ENCODE data around the gene MSN.

Gene MSN

DNA sequence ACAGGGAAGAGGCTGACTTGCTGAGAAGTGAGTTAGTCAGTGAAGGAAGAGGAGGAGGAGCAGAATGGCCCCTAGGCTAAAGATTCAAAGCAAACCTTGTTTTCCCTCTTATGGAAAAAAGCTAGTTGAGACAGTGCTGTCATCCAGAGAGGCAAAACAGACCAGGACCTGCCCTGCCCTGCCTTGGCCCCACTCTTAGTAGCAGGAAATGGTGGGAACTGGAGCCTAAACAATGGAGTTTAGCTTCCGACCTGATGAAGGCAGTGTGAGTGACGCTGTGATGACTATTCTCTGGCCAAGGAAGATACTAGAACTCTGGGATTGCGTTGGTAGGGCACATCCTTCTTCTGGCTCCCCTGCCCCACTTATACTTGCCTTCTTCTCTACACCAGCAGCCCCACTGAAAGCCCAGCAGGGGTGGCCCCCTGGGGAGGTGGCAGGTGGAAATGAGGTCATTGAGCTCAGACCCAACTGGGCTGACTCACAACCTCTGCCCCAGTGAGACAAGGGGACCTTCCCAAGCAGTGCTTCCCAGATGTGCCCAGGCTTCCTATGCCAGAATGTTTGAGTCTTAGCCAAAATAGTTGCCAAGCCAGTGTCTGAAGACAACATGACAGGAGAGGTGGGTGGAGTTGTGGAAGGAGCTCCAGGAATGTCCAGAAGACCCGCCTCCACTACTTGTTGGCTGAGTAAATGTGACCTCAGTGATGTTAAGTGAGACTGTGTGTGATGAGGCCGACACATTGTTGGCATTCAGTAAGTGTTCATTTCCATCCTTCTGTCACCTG lies 38.8 kb downstream of the MSN start:
- CTCF ChIA-PET, result interaction anchor here (0.6 kb wide), 1 partner anchor 10 kb away, joined by 3 read pairs; no protein-coding TSS in a partner anchor
- Histone ChIP-seq H3K9me3 (ENCODE audit: control insufficient read depth, insufficient read depth, low read depth, low read length) (no peaks in the 10 kb centered on the region), H3K4me3 (ENCODE audit: low read depth, low read length) (no peak overlapping the region), H3K4me1 (ENCODE audit: control insufficient read depth, insufficient read depth, low read length) (no peaks in the 10 kb centered on the region), H3K36me3 (ENCODE audit: control insufficient read depth in 2 of 2, insufficient read depth in 1 of 2, low read length in 2 of 2) (no peaks in the 10 kb centered on the region), H3K27ac (ENCODE audit: extremely low read depth, low read depth, low read length) (no peak overlapping the region)
- TF ChIP-seq ZNF133 (tag by site-specific recombination; IDR thresholded peaks at IDR 0.05) (0 out of 2 replicates have a peak, but pooled peaks have one; percentile 37), ZNF843 (tag by site-specific recombination; IDR thresholded peaks at IDR 0.05) (no peak), ZIC2 (tag by site-specific recombination; IDR thresholded peaks at IDR 0.05) (0 out of 2 replicates have a peak, but pooled peaks have one; percentile 29), GLIS2 (tag by site-specific recombination; IDR thresholded peaks at IDR 0.05) (peak; percentile 49; the same call in 1 of the 2 replicates), ZNF626 (tag by site-specific recombination; IDR thresholded peaks at IDR 0.05) (no peak), GLIS1 (tag by site-specific recombination; IDR thresholded peaks at IDR 0.05) (peak; percentile 85)
- TF ChIP-seq, protein P1, sequence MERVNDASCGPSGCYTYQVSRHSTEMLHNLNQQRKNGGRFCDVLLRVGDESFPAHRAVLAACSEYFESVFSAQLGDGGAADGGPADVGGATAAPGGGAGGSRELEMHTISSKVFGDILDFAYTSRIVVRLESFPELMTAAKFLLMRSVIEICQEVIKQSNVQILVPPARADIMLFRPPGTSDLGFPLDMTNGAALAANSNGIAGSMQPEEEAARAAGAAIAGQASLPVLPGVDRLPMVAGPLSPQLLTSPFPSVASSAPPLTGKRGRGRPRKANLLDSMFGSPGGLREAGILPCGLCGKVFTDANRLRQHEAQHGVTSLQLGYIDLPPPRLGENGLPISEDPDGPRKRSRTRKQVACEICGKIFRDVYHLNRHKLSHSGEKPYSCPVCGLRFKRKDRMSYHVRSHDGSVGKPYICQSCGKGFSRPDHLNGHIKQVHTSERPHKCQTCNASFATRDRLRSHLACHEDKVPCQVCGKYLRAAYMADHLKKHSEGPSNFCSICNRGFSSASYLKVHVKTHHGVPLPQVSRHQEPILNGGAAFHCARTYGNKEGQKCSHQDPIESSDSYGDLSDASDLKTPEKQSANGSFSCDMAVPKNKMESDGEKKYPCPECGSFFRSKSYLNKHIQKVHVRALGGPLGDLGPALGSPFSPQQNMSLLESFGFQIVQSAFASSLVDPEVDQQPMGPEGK (tag by site-specific recombination; IDR thresholded peaks at IDR 0.05), result 0 out of 2 replicates have a peak, but pooled peaks have one; percentile 18
- TF ChIP-seq, protein P2, sequence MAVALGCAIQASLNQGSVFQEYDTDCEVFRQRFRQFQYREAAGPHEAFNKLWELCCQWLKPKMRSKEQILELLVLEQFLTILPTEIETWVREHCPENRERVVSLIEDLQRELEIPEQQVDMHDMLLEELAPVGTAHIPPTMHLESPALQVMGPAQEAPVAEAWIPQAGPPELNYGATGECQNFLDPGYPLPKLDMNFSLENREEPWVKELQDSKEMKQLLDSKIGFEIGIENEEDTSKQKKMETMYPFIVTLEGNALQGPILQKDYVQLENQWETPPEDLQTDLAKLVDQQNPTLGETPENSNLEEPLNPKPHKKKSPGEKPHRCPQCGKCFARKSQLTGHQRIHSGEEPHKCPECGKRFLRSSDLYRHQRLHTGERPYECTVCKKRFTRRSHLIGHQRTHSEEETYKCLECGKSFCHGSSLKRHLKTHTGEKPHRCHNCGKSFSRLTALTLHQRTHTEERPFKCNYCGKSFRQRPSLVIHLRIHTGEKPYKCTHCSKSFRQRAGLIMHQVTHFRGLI (tag by site-specific recombination; IDR thresholded peaks at IDR 0.05), result peak; percentile 92
- TF ChIP-seq, protein P3, sequence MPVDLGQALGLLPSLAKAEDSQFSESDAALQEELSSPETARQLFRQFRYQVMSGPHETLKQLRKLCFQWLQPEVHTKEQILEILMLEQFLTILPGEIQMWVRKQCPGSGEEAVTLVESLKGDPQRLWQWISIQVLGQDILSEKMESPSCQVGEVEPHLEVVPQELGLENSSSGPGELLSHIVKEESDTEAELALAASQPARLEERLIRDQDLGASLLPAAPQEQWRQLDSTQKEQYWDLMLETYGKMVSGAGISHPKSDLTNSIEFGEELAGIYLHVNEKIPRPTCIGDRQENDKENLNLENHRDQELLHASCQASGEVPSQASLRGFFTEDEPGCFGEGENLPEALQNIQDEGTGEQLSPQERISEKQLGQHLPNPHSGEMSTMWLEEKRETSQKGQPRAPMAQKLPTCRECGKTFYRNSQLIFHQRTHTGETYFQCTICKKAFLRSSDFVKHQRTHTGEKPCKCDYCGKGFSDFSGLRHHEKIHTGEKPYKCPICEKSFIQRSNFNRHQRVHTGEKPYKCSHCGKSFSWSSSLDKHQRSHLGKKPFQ (tag by site-specific recombination; IDR thresholded peaks at IDR 0.05), result peak; percentile 33; the same call in 1 of the 2 replicates
- POLR2A ChIA-PET, result interaction anchor here (0.7 kb wide), 1 partner anchor 8 kb away, joined by 3 read pairs; no protein-coding TSS in a partner anchor

DNA sequence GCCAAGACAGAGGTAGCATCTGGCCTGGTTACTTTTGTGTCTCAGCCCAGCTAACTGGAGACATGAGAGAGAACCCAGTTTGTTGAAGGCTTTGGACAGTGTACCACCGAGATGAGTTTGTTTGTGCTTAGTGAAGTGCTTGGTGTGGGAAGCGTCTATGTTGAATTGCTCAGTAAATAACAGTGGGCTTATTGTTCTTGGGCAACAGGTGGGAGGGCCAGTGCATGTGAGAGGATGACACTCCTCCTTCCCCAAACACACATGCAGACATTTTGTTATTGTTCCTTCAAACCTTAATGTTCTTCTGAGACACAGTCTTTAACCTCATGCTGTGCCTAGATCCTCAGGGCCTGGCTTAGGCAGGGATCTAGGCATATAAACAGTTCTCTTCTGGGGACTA lies 39.7 kb downstream of the MSN start:
- POLR2A ChIA-PET, result interaction anchor here (0.7 kb wide), 1 partner anchor 9 kb away, joined by 3 read pairs; no protein-coding TSS in a partner anchor
- Histone ChIP-seq H3K27ac (ENCODE audit: extremely low read depth, low read depth, low read length) (no peak overlapping the region), H3K4me3 (ENCODE audit: low read depth, low read length) (no peak overlapping the region), H3K9me3 (ENCODE audit: control insufficient read depth, insufficient read depth, low read depth, low read length) (no peaks in the 10 kb centered on the region; the same call in 1 of the 2 replicates), H3K36me3 (ENCODE audit: control insufficient read depth in 2 of 2, insufficient read depth in 1 of 2, low read length in 2 of 2) (no peaks in the 10 kb centered on the region), H3K4me1 (ENCODE audit: control insufficient read depth, insufficient read depth, low read length) (no peaks in the 10 kb centered on the region)
- CTCF ChIA-PET, result no interaction called here
- no peak for TF ChIP-seq ZNF426 (tag by site-specific recombination; IDR thresholded peaks at IDR 0.05)
- no peak for TF ChIP-seq GLIS2 (tag by site-specific recombination; IDR thresholded peaks at IDR 0.05)
- 0 out of 2 replicates have a peak, but pooled peaks have one; percentile 13 for TF ChIP-seq ZFHX2 (tag by site-specific recombination; conservative IDR thresholded peaks at IDR 0.05)
- no peak for TF ChIP-seq EGR2 (tag by site-specific recombination; IDR thresholded peaks at IDR 0.05; ENCODE audit: low read depth)
- TF ChIP-seq SCRT1 (tag by site-specific recombination; IDR thresholded peaks at IDR 0.05; ENCODE audit: borderline replicate concordance), result peak; percentile 79
- TF ChIP-seq, protein P4, sequence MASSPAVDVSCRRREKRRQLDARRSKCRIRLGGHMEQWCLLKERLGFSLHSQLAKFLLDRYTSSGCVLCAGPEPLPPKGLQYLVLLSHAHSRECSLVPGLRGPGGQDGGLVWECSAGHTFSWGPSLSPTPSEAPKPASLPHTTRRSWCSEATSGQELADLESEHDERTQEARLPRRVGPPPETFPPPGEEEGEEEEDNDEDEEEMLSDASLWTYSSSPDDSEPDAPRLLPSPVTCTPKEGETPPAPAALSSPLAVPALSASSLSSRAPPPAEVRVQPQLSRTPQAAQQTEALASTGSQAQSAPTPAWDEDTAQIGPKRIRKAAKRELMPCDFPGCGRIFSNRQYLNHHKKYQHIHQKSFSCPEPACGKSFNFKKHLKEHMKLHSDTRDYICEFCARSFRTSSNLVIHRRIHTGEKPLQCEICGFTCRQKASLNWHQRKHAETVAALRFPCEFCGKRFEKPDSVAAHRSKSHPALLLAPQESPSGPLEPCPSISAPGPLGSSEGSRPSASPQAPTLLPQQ (tag by site-specific recombination; IDR thresholded peaks at IDR 0.05), result no peak
- no peak for TF ChIP-seq ZNF274 (IDR thresholded peaks at IDR 0.05; ENCODE audit: low read length)
- no peak for TF ChIP-seq ZNF274 (tag by site-specific recombination; IDR thresholded peaks at IDR 0.05; ENCODE audit: borderline replicate concordance)
